DOHH2 (cell line): Measurements from ENCODE around the gene UPK1B.

Experiments used
- H3F3A ChIP-seq: fragments of 200-600 bp; sonication (generic), shearing (Covaris generic); 2 replicates; pipeline ENCODE4 v1.6.0; 2016; ENCODE audit warnings: antibody characterized with exemption, mild to moderate bottlenecking; ENCODE audit not compliant: control insufficient read depth, insufficient read depth
- H3K27ac ChIP-seq: fragments of 200-600 bp; sonication (generic); 2 replicates; pipeline ENCODE4 v1.5.1; 2014; ENCODE audit warnings: low read depth, mild to moderate bottlenecking, low read length, moderate library complexity
- H3K27me3 ChIP-seq: fragments of 200-600 bp; sonication (generic); 2 replicates; pipeline ENCODE4 v1.6.1; 2014; ENCODE audit warnings: mild to moderate bottlenecking, low read length, mixed read lengths; ENCODE audit not compliant: control insufficient read depth
- H3K36me3 ChIP-seq: fragments of 200-600 bp; sonication (generic); 2 replicates; pipeline ENCODE4 v1.6.1; 2014; ENCODE audit warnings: mild to moderate bottlenecking, low read length, moderate library complexity, mixed read lengths; ENCODE audit not compliant: control insufficient read depth
- H3K4me1 ChIP-seq: fragments of 200-600 bp; sonication (generic); 2 replicates; pipeline ENCODE4 v1.6.1; 2014; ENCODE audit warnings: mild to moderate bottlenecking, low read length, mixed read lengths; ENCODE audit not compliant: control insufficient read depth
- H3K4me2 ChIP-seq: fragments of 200-600 bp; sonication (generic); 2 replicates; pipeline ENCODE4 v1.6.0; 2014; ENCODE audit warnings: mild to moderate bottlenecking, low read length, moderate library complexity
- H3K4me3 ChIP-seq: fragments of 200-600 bp; sonication (generic); 2 replicates; pipeline ENCODE4 v1.5.1; 2014; ENCODE audit warnings: mild to moderate bottlenecking, low read length, mixed read lengths
- H3K79me2 ChIP-seq: fragments of 200-600 bp; sonication (generic); 2 replicates; pipeline ENCODE4 v1.6.1; 2014; ENCODE audit warnings: mild to moderate bottlenecking, low read length, mixed read lengths; ENCODE audit not compliant: control insufficient read depth
- H3K9me2 ChIP-seq: fragments of 200-600 bp; sonication (generic); replicated peaks from 2 replicates; pipeline ENCODE4 v1.6.1; 2014; ENCODE audit warnings: mild to moderate bottlenecking, low read length, mixed read lengths; ENCODE audit not compliant: control insufficient read depth
- H3K9me3 ChIP-seq: fragments of 200-600 bp; sonication (generic); 2 replicates; pipeline ENCODE4 v1.6.1; 2014; ENCODE audit warnings: antibody characterized with exemption, low read length, mixed read lengths; ENCODE audit not compliant: control insufficient read depth, insufficient read depth
- H4K20me1 ChIP-seq: fragments of 200-600 bp; sonication (generic); 2 replicates; pipeline ENCODE4 v1.6.0; 2014; ENCODE audit warnings: low read depth, mild to moderate bottlenecking, antibody characterized with exemption, low read length, moderate library complexity; ENCODE audit not compliant: control insufficient read depth, insufficient read depth
- CTCF ChIP-seq: fragments of 200-600 bp; sonication (generic); IDR thresholded peaks from one replicate; pipeline ENCODE4 v1.5.1; 2014; ENCODE audit warnings: antibody characterized with exemption, mild to moderate bottlenecking, low read depth, low read length; ENCODE audit not compliant: poor library complexity, severe bottlenecking
- EZH2phosphoT487 ChIP-seq: fragments of 200-600 bp; sonication (generic); IDR thresholded peaks from 2 replicates; pipeline ENCODE4 v1.6.1; 2017; ENCODE audit warnings: borderline replicate concordance, mild to moderate bottlenecking, antibody characterized with exemption, low read length, moderate library complexity, mixed read lengths

UPK1B gene

GRCh38 chr3:119170821-119171220 is 2.6 kb upstream of the UPK1B start:
- Histone ChIP-seq H3K4me3 (no peak overlapping the region), H3K9me3 (no peaks in the 10 kb centered on the region), H3K27me3 (no peaks in the 10 kb centered on the region), H3K9me2 (no peaks in the 10 kb centered on the region), H3F3A (no peaks in the 10 kb centered on the region), H3K36me3 (no peaks in the 10 kb centered on the region), H3K4me1 (no peaks in the 10 kb centered on the region), H3K79me2 (no peaks in the 10 kb centered on the region), H4K20me1 (no peaks in the 10 kb centered on the region), H3K4me2 (no peak overlapping the region), H3K27ac (no peak overlapping the region)
- TF ChIP-seq CTCF (no peak), EZH2phosphoT487 (no peak)

GRCh38 chr3:119175872-119176756 is 2.7 kb downstream of the UPK1B start:
- Histone ChIP-seq H3K4me2 (no peak overlapping the region), H3K27ac (no peak overlapping the region), H3K4me3 (no peak overlapping the region), H3K4me1 (no peaks in the 10 kb centered on the region), H3K9me3 (no peaks in the 10 kb centered on the region), H3K27me3 (no peaks in the 10 kb centered on the region), H4K20me1 (no peaks in the 10 kb centered on the region), H3K9me2 (no peaks in the 10 kb centered on the region), H3F3A (no peaks in the 10 kb centered on the region), H3K79me2 (no peaks in the 10 kb centered on the region), H3K36me3 (no peaks in the 10 kb centered on the region)
- TF ChIP-seq CTCF (no peak), EZH2phosphoT487 (no peak)

GRCh38 chr3:119176778-119177177 is 3.4 kb downstream of the UPK1B start:
- H3K4me2 ChIP-seq = no peak overlapping the region

More at GRCh38 chr3:119176778-119177177, 3.4 kb downstream of the UPK1B start:
- H3K36me3 ChIP-seq = no peaks in the 10 kb centered on the region
- no peak overlapping the region for H3K4me3 ChIP-seq
- H3K27ac ChIP-seq = no peak overlapping the region
- no peaks in the 10 kb centered on the region for H3F3A ChIP-seq
- no peaks in the 10 kb centered on the region for H3K27me3 ChIP-seq
- no peaks in the 10 kb centered on the region for H3K4me1 ChIP-seq
- no peak for TF ChIP-seq CTCF
- no peak for TF ChIP-seq EZH2phosphoT487
- no peaks in the 10 kb centered on the region for H3K9me2 ChIP-seq
- H3K79me2 ChIP-seq = no peaks in the 10 kb centered on the region
- no peaks in the 10 kb centered on the region for H3K9me3 ChIP-seq
- H4K20me1 ChIP-seq = no peaks in the 10 kb centered on the region
